ENCODE data around the gene EGFLAM. TPM values are rescaled to one million over a fixed set of nuclear protein-coding genes. Genes with fewer than 3 reads are reported as not detected.

Gene EGFLAM
- total and polyA plus RNA-seq, 2 of the 4 experiments (the other 2 are of a cell fraction), result 0.77 to 1.1 TPM

GRCh38 chr5:38468978-38469706 lies 210.8 kb downstream of the EGFLAM start (continued):
- no peak for TF ChIP-seq MAFK (IDR thresholded peaks at IDR 0.05; ENCODE audit: low read depth, low read length)
- TF ChIP-seq NFE2L2 (IDR thresholded peaks at IDR 0.05; ENCODE audit: low read depth, low read length), result no peak

GRCh38 chr5:38469707-38470267 lies 211.4 kb downstream of the EGFLAM start:
- no peak for ATAC-seq (ENCODE audit: low read depth)
- Histone ChIP-seq H2BK120ac (ENCODE audit: low read depth, low read length) (peak overlapping the region; percentile 26; the same call in 1 of the 2 replicates), H3K4me2 (ENCODE audit: low read depth, low read length) (no peak overlapping the region), H3K14ac (replicated peaks; ENCODE audit: low read depth, low read length) (no peak overlapping the region), H2BK20ac (ENCODE audit: low read depth, low read length) (no peak overlapping the region), H2AFZ (replicated peaks; ENCODE audit: low read length, poor library complexity) (no peak overlapping the region), H3K18ac (ENCODE audit: low read depth, low read length) (no peak overlapping the region), H2AK5ac (ENCODE audit: low read depth, low read length) (no peak overlapping the region), H3K36me3 (ENCODE audit: control insufficient read depth, insufficient read depth, low read length) (no peaks in the 10 kb centered on the region), H3K4me3 (ENCODE audit: insufficient read depth, low read depth, low read length) (no peak overlapping the region), H2BK15ac (ENCODE audit: low read depth, low read length) (no peak overlapping the region), H2BK5ac (ENCODE audit: low read depth, low read length, poor library complexity, severe bottlenecking) (no peak overlapping the region), H4K5ac (ENCODE audit: low read depth, low read length) (no peak overlapping the region), H4K91ac (ENCODE audit: insufficient read depth, low read depth, low read length) (0 out of 2 replicates have a peak overlapping the region, but pooled peaks have one; percentile 12), H4K8ac (ENCODE audit: low read depth in 2 of 2, low read length in 2 of 2) (no peak overlapping the region), H4K20me1 (ENCODE audit: insufficient read depth, low read length) (no peaks in the 10 kb centered on the region; the same call in 1 of the 2 replicates), H3K27me3 (ENCODE audit: control insufficient read depth, insufficient read depth, low read length) (no peaks in the 10 kb centered on the region), H3K27ac (ENCODE audit: insufficient read depth, low read length) (no peak overlapping the region), H3K4me1 (ENCODE audit: control insufficient read depth, insufficient read depth, low read length) (peaks cover 38% of the 10 kb centered on the region), H3K9me1 (ENCODE audit: insufficient read depth, low read length) (peaks cover 33% of the 10 kb centered on the region), H3K9me3 (ENCODE audit: control insufficient read depth, insufficient read depth, low read length) (no peaks in the 10 kb centered on the region), H3K79me1 (ENCODE audit: low read depth in 1 of 2, low read length in 2 of 2) (peaks cover 0 to 8% of the 10 kb centered on the region in 2 experiments; a peak in 1 of 4 replicates), H2AK9ac (replicated peaks; ENCODE audit: low read depth, low read length, poor library complexity) (no peak overlapping the region), H3K4ac (ENCODE audit: low read depth, low read length) (no peak overlapping the region), H3K23ac (ENCODE audit: low read depth, low read length) (no peak overlapping the region), H3K9ac (ENCODE audit: low read depth, low read length) (no peak overlapping the region), H3K56ac (ENCODE audit: extremely low read depth, insufficient read depth, low read length) (no peak overlapping the region)
- BruUV-seq (replicated peaks), result no TSS peak
- 100% methylated on average over 2 of the region's 11 CpGs; no CpG with 5 or more reads in 1 of the 2 experiments for WGBS, 2 experiments (ENCODE audit: extremely low coverage in 2 of 2, insufficient read length in 1 of 2)
- ChIA-PET CTCF (no interaction called here), POLR2A (ENCODE audit: unreplicated experiment) (no interaction called here)
- no peak for DNase-seq
- intact Hi-C loops (cut with micrococcal nuclease) (loop anchor here (5.0 kb wide), 1 partner anchor 83 kb away; no protein-coding TSS in a partner anchor), in situ Hi-C loops (cut with MboI; ENCODE audit: low sequenced_read_pairs) (no loop called here), dilution Hi-C loops (cut with HindIII; ENCODE audit: low sequenced_read_pairs, unreplicated experiment) (no loop called here)
- TF ChIP-seq MAFK (IDR thresholded peaks at IDR 0.05; ENCODE audit: low read depth, low read length) (no peak), CHD1 (IDR thresholded peaks at IDR 0.05; ENCODE audit: low read depth, low read length) (no peak), MXI1 (IDR thresholded peaks at IDR 0.05; ENCODE audit: borderline replicate concordance, low read depth, low read length) (no peak), CEBPB (IDR thresholded peaks at IDR 0.05; ENCODE audit: low read depth, low read length) (no peak), RFX5 (IDR thresholded peaks at IDR 0.05; ENCODE audit: low read depth, low read length) (no peak), MAZ (IDR thresholded peaks at IDR 0.05; ENCODE audit: borderline replicate concordance, low read depth, low read length) (no peak), BHLHE40 (IDR thresholded peaks at IDR 0.05; ENCODE audit: low read depth, low read length) (no peak), RCOR1 (IDR thresholded peaks at IDR 0.05; ENCODE audit: insufficient replicate concordance, low read length) (no peak), SMC3 (IDR thresholded peaks at IDR 0.05; ENCODE audit: low read depth, low read length) (no peak), CTCF (conservative IDR thresholded peaks at IDR 0.05; ENCODE audit: low read depth, low read length) (no peak), USF2 (IDR thresholded peaks at IDR 0.05; ENCODE audit: low read depth, low read length) (no peak), POLR2A (IDR thresholded peaks at IDR 0.05; ENCODE audit: low read depth, low read length) (no peak)

Data from IMR-90 (cell line).